ENCODE data around the gene MT1E.
"Not testable (repeated sequence)": the region's sequence is repeated elsewhere in the genome, so short reads cannot be mapped to it uniquely, and the experiment has no call there.

MT1E gene

DNA sequence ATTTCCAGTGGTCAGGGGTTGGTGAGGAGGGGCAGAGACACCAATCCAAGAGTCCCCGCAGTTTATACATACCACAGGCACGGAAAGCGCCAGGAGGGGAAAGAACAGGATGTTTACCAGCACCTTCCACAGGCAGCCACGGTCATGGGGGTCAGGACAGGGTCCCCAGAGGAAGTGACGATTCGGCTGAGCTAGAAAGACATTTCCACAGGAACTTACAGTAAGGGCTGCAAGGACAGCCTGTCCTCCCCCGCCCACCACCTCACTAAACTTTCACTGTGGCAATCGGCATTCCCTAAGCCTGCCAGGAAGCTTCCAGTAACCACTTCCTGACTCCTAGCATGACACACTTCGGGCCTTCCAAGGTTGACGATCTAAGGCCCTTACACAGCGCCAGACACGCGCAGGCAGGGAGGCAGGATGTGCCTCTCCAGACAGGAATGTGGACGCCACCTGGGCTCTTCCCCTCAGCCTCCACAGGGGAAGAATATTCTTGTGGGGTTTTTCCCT, 18.4 kb upstream of the MT1E start:
- no peak for DNase-seq (ENCODE audit: low spot score)

- DNase-seq (ENCODE audit: low spot score), result no peak
These were observed 17.9 kb upstream of the MT1E start for GRCh38 chr16:56607675-56608042.

GRCh38 chr16:56608043-56608875, 17.3 kb upstream of the MT1E start, which contains the start of gene MT2A:
MT2A (plus strand) TSS chr16:56608584; CDS start chr16:56608656, 72 bp downstream.
- peak; percentile 95 for DNase-seq (ENCODE audit: low spot score)

DNA sequence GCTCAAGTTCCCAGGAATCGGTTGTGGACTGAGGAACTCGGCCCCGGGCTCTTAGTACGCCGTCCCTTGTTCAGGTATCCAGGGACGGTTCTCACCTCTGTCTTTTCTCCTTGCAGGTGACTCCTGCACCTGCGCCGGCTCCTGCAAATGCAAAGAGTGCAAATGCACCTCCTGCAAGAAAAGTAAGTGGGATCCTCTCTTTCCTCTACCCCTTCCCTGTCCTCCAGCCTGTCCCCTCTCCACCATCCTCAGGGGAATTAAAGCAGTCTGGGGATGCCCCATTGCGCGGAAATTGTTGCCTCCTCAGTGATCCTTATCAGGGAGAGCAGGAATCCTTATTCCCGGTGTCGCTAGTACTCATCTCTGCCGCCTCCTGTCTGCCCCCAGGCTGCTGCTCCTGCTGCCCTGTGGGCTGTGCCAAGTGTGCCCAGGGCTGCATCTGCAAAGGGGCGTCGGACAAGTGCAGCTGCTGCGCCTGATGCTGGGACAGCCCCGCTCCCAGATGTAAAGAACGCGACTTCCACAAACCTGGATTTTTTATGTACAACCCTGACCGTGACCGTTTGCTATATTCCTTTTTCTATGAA, 16.6 kb upstream of the MT1E start:
- DNase-seq (ENCODE audit: low spot score), result no peak

GRCh38 chr16:56609463-56609921, 16.1 kb upstream of the MT1E start:
- DNase-seq (ENCODE audit: low spot score), result peak; percentile 85

DNA sequence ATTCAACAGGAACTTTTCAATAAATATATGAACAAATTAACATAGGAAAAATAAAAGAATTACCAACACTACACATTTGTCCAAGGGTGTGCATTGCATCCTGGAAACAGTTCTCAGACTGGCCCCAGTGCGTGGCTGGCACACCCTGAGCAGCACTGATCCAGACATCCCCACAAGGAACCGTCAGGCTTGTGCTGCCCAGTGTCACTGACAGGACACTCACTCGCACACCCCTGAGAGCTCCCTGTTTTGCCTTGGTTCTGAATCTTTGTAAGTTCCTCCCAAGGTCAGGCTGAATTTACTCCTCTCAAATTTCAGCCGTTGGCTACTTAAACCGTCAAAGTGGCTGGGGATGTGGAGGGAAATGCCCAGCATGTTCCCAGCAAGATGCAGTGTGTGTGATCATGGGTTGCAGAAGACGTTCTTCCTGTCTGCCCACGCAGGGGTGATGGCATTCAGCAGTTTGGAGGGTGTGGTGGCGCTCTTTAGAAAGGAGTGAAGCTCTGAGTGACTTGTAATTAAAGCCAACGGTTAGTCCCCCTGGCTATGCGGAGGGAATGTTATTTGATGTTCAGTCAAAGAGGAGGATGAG, 15.5 kb upstream of the MT1E start:
- DNase-seq (ENCODE audit: low spot score), result peak; percentile 54

DNA sequence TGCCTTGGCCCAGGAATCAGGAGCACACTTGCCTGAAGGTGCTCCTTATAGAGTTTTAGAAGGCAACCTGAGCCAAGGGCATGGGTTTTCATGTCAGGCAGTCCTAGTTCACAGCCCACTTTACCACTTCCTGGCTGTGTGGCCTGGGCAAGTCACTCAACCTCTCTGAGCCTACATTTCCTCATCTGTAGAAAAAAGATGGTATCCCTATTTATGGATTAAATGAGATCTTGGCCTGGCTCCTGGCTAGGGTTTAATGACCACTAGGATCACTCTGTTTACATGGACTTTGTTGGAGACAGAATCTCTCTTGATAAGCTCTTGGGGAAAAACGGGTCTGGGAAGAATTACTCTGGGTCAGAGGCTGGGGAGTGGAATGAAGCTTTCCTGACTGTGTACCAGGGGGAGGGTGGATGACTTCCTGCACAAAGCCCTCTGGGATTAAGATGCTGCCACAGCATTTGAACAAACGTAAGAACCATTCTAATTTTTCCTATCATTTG, 14.9 kb upstream of the MT1E start:
- DNase-seq (ENCODE audit: low spot score), result no peak

GRCh38 chr16:56611281-56611833, 14.2 kb upstream of the MT1E start:
- peak; percentile 72 for DNase-seq (ENCODE audit: low spot score)

- DNase-seq (ENCODE audit: low spot score), result no peak
These were observed 11.9 kb upstream of the MT1E start for GRCh38 chr16:56613706-56614105.

DNA sequence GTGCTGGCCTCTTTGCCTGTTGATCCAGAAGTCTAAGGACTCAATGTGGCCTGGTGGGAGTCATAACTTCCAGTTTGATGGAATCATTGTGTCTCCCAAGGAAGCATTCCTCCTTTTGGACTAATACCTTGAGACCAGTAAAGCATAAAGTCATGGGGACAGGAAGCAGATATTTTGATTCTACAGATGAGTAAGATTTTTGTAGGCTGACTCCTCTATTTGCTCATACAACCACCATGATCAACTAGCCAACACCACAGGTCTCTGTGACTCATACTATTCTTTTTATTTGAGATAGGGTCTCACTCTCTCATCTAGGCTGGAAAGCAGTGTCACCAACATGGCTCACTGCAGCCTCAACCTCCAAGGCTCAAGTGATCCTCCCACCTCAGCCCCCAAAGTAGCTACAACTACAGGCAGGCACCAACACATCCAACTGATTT, 11.0 kb upstream of the MT1E start:
- no peak for DNase-seq (ENCODE audit: low spot score)

GRCh38 chr16:56615353-56615752, 10.2 kb upstream of the MT1E start:
- DNase-seq (ENCODE audit: low spot score), result no peak

- no peak for DNase-seq (ENCODE audit: low spot score)
These were observed 8.9 kb upstream of the MT1E start for GRCh38 chr16:56616608-56617211.

GRCh38 chr16:56617212-56618085, 8.1 kb upstream of the MT1E start:
- DNase-seq (ENCODE audit: low spot score), result peak; percentile 56

DNA sequence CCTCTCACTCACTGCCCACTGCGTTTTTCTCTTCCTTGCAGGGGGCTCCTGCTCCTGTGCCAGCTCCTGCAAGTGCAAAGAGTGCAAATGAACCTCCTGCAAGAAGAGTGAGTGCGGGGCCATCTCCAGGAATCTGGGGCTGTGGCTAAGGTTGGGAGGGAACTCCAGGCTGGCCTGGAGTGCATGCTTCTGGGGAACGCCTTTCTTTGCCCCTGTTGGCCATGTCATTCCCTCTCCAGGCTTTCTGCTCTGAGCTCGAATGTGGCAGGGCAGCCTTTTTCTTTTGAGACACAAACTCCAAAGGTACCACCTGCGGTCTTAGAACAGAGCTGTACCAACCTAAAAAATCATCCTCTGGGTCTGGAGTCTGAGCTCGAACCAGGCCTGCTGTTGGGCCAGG, 7.4 kb upstream of the MT1E start:
- DNase-seq (ENCODE audit: low spot score), result no peak

GRCh38 chr16:56620339-56620897, 5.2 kb upstream of the MT1E start:
- no peak for DNase-seq (ENCODE audit: low spot score)

DNA sequence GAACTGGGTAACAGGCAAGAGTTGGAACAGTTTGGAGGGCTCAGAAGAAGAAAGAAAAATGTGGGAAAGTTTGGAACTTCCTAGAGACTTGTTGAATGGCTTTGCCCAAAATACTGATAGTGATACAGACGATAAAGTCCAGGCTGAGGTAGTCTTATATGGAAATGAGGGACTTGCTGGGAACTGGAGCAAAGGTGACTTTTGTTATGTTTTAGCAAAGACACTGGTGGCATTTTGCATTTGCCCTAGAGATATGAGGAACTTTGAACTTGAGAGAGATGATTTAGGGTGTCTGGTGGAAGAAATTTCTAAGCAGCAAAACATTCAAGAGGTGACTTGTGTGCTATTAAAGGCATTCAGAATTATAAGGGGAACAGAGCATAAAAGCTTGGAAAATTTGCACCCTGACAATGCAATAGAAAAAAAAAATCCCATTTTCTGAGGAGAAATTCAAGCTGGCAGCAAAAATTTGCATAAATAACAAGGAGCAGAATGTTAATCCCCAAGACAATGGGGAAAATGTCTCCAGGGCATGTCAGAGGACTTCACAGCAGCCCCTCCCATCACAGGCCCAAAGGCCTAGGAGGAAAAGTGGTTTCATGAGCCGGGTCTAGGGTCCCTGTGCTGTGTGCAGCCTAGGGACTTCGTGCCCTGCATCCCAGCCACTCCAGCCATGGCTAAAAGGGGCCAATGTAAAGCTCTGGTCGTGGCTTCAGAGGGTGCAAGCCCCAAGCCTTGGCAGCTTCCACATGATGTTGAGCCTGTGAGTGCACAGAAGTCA, 3.7 kb upstream of the MT1E start:
- not testable (repeated sequence) for DNase-seq (ENCODE audit: low spot score)

DNA sequence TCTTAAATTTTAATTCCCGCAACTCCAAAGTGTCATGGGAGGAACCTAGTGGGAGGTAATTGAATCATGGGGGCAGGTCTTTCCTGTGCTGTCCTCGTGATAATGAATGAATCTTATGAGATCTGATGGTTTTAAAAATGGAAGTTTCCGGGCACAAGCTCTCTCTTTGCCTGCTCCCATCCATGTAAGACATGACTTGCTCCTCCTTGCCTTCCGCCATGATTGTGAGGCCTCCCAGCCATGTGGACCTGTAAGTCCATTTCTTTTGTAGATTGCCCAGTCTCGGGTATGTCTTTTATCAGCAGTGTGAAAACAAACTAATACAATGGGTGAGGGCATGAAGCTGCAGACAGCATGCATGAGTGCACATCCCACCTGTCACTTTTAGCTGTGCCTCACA, 2.4 kb upstream of the MT1E start:
- DNase-seq (ENCODE audit: low spot score), result not testable (repeated sequence)

GRCh38 chr16:56623637-56624036, 1.9 kb upstream of the MT1E start:
- DNase-seq (ENCODE audit: low spot score), result no peak

DNA sequence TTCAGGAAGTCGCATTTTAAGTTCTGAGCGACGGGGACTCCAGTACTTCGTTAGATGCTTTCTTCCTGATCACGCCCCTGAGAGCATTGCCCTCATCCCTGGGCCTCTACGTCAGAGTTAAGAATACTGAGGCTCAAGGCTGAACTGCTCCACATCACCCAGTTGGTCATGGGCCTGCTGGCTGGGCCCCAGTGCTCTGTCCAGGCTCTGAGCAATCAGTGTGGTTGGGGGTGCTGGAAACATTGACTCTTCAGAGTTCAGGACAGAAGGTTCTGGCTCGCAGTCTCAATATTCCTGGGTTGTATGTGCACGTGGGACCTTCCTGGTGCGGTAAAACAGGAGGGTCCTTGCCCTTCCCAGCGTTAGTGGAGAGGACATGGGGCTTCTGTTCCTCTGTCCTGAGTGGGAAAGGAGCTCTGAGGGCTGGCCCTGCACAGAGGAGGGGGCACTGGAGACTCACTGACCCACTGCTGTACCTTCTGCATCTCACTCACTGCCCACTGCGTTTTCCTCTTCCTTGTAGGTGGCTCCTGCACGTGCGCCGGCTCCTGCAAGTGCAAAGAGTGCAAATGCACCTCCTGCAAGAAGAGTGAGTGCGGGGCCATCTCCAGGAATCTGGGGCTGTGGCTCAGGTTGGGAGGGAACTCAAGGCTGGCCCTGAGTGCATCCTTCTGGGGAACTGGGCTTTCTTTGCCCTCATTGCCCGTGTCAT, 518 bp downstream of the MT1E start:
- DNase-seq (ENCODE audit: low spot score), result peak; percentile 28

All from Ammon's horn (tissue), 1 donor.